H1 (cell line): ENCODE data around the gene CRACDL. TPM values are rescaled to one million over a fixed set of nuclear protein-coding genes. Genes with fewer than 3 reads are reported as not detected.

ENCODE experiments used
- polyA plus RNA-seq, 7 experiments: library from polyadenylated mRNA; depleted of rRNA in 3 of 7; stranded (reverse) in 5 of 7; unstranded in 2 of 7; fragments of >200 nt in 5 of 7; fragments of 200-250 nt in 2 of 7; gene quantifications; 1 replicate in 5 of 7; 2 replicates in 1 of 7; 4 replicates in 1 of 7; pipeline versions ENCODE4 v1.2.1 to v1.2.3, GENCODE V29; 2011 to 2013; ENCODE audit warnings: missing spikeins in 2 of 7, mixed read lengths in 2 of 7
- total RNA-seq: library from RNA; stranded (reverse); fragmentation: NEBNext Ultra II Directional; extraction: Animal tissue kit (Norgen Biotek cat#: 25700); gene quantifications from 2 replicates; pipeline ENCODE4 v1.2.1, GENCODE V29; 2021
- TF ChIP-seq, protein P1 (sequence below): fragments of 300-600 bp; sonication (generic); IDR thresholded peaks from 2 replicates; pipeline ENCODE4 v1.7.1; 2012; ENCODE audit warnings: low read length, moderate library complexity, mild to moderate bottlenecking, inconsistent platforms; ENCODE audit not compliant: insufficient replicate concordance

Gene CRACDL
- total and polyA plus RNA-seq, 2 of the 8 experiments (the other 6 are each of a cell fraction or from before 2014, with no cell fraction given) = 0.07 to 0.38 TPM

DNA sequence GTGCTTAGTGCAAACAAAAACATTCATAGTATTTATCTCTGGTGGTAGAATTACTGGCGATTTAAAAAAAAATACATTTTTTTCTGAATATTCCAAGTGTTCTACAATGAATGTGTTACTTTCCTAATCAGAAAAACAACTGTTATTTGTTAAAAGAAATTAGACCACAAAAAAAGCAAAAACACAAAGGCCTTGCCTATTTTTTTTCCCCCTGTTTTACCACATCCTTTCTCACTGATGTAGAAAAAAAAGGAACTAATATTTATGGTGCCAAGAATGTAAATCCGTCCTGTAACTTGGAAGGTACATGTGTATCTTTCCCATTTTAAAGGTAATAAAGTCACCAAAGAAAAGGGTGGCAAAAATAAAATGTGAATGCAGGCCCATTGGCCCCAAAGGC is 176.7 kb downstream of the CRACDL start (continued):
- TF ChIP-seq, protein P1, sequence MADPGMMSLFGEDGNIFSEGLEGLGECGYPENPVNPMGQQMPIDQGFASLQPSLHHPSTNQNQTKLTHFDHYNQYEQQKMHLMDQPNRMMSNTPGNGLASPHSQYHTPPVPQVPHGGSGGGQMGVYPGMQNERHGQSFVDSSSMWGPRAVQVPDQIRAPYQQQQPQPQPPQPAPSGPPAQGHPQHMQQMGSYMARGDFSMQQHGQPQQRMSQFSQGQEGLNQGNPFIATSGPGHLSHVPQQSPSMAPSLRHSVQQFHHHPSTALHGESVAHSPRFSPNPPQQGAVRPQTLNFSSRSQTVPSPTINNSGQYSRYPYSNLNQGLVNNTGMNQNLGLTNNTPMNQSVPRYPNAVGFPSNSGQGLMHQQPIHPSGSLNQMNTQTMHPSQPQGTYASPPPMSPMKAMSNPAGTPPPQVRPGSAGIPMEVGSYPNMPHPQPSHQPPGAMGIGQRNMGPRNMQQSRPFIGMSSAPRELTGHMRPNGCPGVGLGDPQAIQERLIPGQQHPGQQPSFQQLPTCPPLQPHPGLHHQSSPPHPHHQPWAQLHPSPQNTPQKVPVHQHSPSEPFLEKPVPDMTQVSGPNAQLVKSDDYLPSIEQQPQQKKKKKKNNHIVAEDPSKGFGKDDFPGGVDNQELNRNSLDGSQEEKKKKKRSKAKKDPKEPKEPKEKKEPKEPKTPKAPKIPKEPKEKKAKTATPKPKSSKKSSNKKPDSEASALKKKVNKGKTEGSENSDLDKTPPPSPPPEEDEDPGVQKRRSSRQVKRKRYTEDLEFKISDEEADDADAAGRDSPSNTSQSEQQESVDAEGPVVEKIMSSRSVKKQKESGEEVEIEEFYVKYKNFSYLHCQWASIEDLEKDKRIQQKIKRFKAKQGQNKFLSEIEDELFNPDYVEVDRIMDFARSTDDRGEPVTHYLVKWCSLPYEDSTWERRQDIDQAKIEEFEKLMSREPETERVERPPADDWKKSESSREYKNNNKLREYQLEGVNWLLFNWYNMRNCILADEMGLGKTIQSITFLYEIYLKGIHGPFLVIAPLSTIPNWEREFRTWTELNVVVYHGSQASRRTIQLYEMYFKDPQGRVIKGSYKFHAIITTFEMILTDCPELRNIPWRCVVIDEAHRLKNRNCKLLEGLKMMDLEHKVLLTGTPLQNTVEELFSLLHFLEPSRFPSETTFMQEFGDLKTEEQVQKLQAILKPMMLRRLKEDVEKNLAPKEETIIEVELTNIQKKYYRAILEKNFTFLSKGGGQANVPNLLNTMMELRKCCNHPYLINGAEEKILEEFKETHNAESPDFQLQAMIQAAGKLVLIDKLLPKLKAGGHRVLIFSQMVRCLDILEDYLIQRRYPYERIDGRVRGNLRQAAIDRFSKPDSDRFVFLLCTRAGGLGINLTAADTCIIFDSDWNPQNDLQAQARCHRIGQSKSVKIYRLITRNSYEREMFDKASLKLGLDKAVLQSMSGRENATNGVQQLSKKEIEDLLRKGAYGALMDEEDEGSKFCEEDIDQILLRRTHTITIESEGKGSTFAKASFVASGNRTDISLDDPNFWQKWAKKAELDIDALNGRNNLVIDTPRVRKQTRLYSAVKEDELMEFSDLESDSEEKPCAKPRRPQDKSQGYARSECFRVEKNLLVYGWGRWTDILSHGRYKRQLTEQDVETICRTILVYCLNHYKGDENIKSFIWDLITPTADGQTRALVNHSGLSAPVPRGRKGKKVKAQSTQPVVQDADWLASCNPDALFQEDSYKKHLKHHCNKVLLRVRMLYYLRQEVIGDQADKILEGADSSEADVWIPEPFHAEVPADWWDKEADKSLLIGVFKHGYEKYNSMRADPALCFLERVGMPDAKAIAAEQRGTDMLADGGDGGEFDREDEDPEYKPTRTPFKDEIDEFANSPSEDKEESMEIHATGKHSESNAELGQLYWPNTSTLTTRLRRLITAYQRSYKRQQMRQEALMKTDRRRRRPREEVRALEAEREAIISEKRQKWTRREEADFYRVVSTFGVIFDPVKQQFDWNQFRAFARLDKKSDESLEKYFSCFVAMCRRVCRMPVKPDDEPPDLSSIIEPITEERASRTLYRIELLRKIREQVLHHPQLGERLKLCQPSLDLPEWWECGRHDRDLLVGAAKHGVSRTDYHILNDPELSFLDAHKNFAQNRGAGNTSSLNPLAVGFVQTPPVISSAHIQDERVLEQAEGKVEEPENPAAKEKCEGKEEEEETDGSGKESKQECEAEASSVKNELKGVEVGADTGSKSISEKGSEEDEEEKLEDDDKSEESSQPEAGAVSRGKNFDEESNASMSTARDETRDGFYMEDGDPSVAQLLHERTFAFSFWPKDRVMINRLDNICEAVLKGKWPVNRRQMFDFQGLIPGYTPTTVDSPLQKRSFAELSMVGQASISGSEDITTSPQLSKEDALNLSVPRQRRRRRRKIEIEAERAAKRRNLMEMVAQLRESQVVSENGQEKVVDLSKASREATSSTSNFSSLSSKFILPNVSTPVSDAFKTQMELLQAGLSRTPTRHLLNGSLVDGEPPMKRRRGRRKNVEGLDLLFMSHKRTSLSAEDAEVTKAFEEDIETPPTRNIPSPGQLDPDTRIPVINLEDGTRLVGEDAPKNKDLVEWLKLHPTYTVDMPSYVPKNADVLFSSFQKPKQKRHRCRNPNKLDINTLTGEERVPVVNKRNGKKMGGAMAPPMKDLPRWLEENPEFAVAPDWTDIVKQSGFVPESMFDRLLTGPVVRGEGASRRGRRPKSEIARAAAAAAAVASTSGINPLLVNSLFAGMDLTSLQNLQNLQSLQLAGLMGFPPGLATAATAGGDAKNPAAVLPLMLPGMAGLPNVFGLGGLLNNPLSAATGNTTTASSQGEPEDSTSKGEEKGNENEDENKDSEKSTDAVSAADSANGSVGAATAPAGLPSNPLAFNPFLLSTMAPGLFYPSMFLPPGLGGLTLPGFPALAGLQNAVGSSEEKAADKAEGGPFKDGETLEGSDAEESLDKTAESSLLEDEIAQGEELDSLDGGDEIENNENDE = no peak
